Measurements from ENCODE around the gene SMARCE1. TPM values are rescaled to one million over a fixed set of nuclear protein-coding genes. Genes with fewer than 3 reads are reported as not detected.

The SMARCE1 gene
- total RNA-seq, 1 experiment from 2014 or later, result 168 TPM

- DNase-seq (ENCODE audit: low spot score), result no peak
Measured at GRCh38 chr17:40582328-40582901, 65.2 kb downstream of the SMARCE1 start.

DNA sequence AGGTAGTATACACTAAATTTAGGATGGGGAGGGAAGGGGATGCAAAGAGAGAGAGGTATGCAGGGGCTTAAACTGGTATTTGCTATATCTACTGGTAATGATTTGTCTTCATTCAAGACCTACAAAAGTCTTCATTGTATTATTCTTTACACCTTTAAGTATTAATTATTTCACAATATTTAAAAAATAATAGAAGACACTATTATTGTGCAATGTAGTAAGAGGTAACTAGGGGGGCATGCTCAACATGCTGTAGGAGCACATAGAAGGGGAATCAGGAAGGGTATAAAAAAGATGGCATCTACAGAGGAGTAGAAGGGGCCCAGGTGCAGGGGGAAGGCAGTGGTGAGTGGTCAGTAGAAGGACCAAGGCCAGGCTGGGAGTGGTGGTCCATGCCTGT is 67.5 kb downstream of the SMARCE1 start:
- DNase-seq (ENCODE audit: low spot score), result no peak

DNA sequence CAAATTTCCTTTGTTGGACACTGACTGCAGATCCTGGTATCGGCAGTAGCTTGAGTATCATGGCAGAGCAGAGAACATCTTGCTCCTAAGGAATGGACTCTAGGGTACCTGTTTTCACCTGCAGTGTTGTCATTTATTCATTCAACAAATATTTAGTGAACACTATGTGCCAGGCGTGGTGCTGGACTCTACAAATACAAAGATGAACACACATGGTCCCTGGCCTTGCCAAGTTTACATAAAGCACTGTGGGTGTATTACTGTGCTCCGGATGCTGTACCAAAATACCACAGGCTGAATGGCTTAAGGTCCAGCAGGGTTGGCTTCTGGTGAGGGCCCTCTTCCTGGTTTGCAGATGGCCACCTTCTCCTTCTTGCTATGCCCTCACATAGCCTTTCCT is 68.1 kb downstream of the SMARCE1 start:
- DNase-seq (ENCODE audit: low spot score), result no peak

GRCh38 chr17:40577611-40578065 is 70.0 kb downstream of the SMARCE1 start:
- no peak for DNase-seq (ENCODE audit: low spot score)

DNA sequence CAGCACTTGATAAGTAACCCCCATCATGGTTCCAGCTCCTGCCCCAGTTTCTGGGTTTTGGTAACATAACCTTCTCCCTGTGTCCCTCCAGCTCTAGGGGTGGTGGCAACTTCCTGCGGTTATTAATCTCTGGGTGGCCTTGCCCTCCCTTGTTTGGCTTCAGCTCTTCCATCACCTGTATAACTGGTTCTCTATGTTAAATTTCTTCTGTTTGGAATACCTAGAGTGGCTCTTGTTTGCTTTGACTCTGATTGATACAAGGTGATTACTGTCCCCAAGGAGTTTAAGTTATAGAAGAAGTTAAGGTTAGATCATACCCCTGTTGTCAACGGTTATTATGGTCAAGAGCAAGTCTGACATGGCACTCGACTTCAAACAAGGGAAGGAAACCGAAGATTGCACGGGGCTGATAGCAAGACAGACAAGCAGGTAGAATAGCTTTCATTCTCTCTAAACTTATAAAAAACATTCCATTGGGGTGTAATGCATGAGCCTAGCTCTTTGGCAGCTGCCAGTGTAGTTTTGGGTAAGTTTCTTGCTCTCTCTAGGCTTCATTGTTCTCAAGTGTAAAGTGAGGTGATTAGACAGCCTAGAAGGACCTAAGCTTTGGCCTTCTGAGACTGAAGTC is 71.4 kb downstream of the SMARCE1 start:
- DNase-seq (ENCODE audit: low spot score), result no peak

Other genes starting within 250 kb of the SMARCE1 start
- gene TOP2A, start 229.9 kb downstream of the SMARCE1 start, total RNA-seq (2014; rRNA removed; shearing (Covaris generic)), result 227 and 241 TPM in 2 replicates
- gene IGFBP4, start 204.4 kb downstream of the SMARCE1 start, total RNA-seq (2014; rRNA removed; shearing (Covaris generic)), result 2.9 and 6.6 TPM in 2 replicates
- gene TNS4, start 146.2 kb downstream of the SMARCE1 start, total RNA-seq (2014; rRNA removed; shearing (Covaris generic)), result 0.02 and 0.14 TPM in 2 replicates
- gene CCR7, start 82.3 kb downstream of the SMARCE1 start, total RNA-seq (2014; rRNA removed; shearing (Covaris generic)), result not detected in 2 replicates
- gene KRT222, start 17.4 kb upstream of the SMARCE1 start, total RNA-seq (2014; rRNA removed; shearing (Covaris generic)), result not detected in 2 replicates
- not detected in 2 replicates for gene KRT24, start 55.9 kb upstream of the SMARCE1 start, total RNA-seq (2014; rRNA removed; shearing (Covaris generic))
- not detected in 2 replicates for gene KRT25, start 107.5 kb upstream of the SMARCE1 start, total RNA-seq (2014; rRNA removed; shearing (Covaris generic))
- not detected in 2 replicates for gene KRT26, start 124.4 kb upstream of the SMARCE1 start, total RNA-seq (2014; rRNA removed; shearing (Covaris generic))
- not detected in 2 replicates for gene KRT27, start 134.7 kb upstream of the SMARCE1 start, total RNA-seq (2014; rRNA removed; shearing (Covaris generic))
- gene KRT28, start 152.1 kb upstream of the SMARCE1 start, total RNA-seq (2014; rRNA removed; shearing (Covaris generic)), result not detected in 2 replicates
- gene KRT10, start 174.8 kb upstream of the SMARCE1 start, total RNA-seq (2014; rRNA removed; shearing (Covaris generic)), result 28.5 and 34.7 TPM in 2 replicates
- not detected in 2 replicates for gene KRT12, start 219.4 kb upstream of the SMARCE1 start, total RNA-seq (2014; rRNA removed; shearing (Covaris generic))
- gene KRT20, start 237.4 kb upstream of the SMARCE1 start, total RNA-seq (2014; rRNA removed; shearing (Covaris generic)), result not detected in 2 replicates